Hematopoietic multipotent progenitor cell (in vitro differentiated cells): ENCODE data around the gene VPS16. TPM values are rescaled to one million over a fixed set of nuclear protein-coding genes. Genes with fewer than 3 reads are reported as not detected.
"Not testable (repeated sequence)": the region's sequence is repeated elsewhere in the genome, so short reads cannot be mapped to it uniquely, and the experiment has no call there.

ENCODE experiments used
- DNase-seq, 3 donors: peaks; one replicate each; pipeline ENCODE4 v3.0.0-alpha.2; 2011 to 2015; ENCODE audit warnings: low read depth in 2 of 3, low spot score in 2 of 3
- total RNA-seq: library from RNA; depleted of rRNA; stranded (reverse); fragments of >200 nt; gene quantifications from one replicate; pipeline ENCODE4 v1.2.3, GENCODE V29; 2012

The VPS16 gene
- total RNA-seq, 1 donor, result 58.2 TPM

GRCh38 chr20:2891343-2891742, 50.8 kb downstream of the VPS16 start:
- no peak for DNase-seq

GRCh38 chr20:2892376-2892775, 51.8 kb downstream of the VPS16 start:
- DNase-seq, result no peak

- no peak for DNase-seq
Observed at GRCh38 chr20:2894221-2894620, 53.7 kb downstream of the VPS16 start.

GRCh38 chr20:2895154-2895553, 54.6 kb downstream of the VPS16 start:
- not testable (repeated sequence) for DNase-seq

- DNase-seq, result no peak
Observed at GRCh38 chr20:2899243-2899642, 58.7 kb downstream of the VPS16 start.

GRCh38 chr20:2900845-2901592, 60.5 kb downstream of the VPS16 start:
- peak in 1 of 3 donors; percentile 19 for DNase-seq

GRCh38 chr20:2902291-2902690, 61.7 kb downstream of the VPS16 start:
- no peak for DNase-seq

GRCh38 chr20:2902818-2903217, 62.3 kb downstream of the VPS16 start:
- DNase-seq, result no peak

- no peak for DNase-seq
Observed at GRCh38 chr20:2903686-2904085, 63.1 kb downstream of the VPS16 start.

- no peak for DNase-seq
Observed at GRCh38 chr20:2907519-2907918, 67.0 kb downstream of the VPS16 start.

- no peak for DNase-seq
Observed at GRCh38 chr20:2909953-2910352, 69.4 kb downstream of the VPS16 start.

- DNase-seq, result no peak
Observed at GRCh38 chr20:2911200-2911599, 70.7 kb downstream of the VPS16 start.

GRCh38 chr20:2914160-2914559, 73.6 kb downstream of the VPS16 start:
- DNase-seq, result peak in 2 of 3 donors; percentile 31

Other genes with a start within 250 kb of the VPS16 start
- 183 TPM for gene NOP56, start 188.1 kb upstream of the VPS16 start, total RNA-seq
- 130 TPM for gene IDH3B, start 176.5 kb upstream of the VPS16 start, total RNA-seq
- gene EBF4, start 148.0 kb upstream of the VPS16 start, total RNA-seq, result 6.2 TPM
- 150 TPM for gene CPXM1, start 40.1 kb upstream of the VPS16 start, total RNA-seq
- gene C20orf141, start 25.8 kb upstream of the VPS16 start, total RNA-seq, result not detected
- gene TMEM239, start 24.4 kb upstream of the VPS16 start, total RNA-seq, result not detected
- gene PCED1A, start 90 bp upstream of the VPS16 start, total RNA-seq, result 64.9 TPM
- gene PTPRA, start 32.7 kb downstream of the VPS16 start, total RNA-seq, result 45.0 TPM
- 0.54 TPM for gene GNRH2, start 202.9 kb downstream of the VPS16 start, total RNA-seq
- 43.6 TPM for gene MRPS26, start 205.3 kb downstream of the VPS16 start, total RNA-seq
- 1.6 TPM for gene OXT, start 230.9 kb downstream of the VPS16 start, total RNA-seq
- 81.3 TPM for gene AVP, start 244.0 kb downstream of the VPS16 start, total RNA-seq